GM19193 (cell line): ENCODE measurements around the gene JUNB.

Experiments
- POLR2A ChIP-seq: IDR thresholded peaks from 4 replicates; pipeline ENCODE4 v1.6.1; 2011; ENCODE audit not compliant: insufficient read depth, insufficient read length; ENCODE audit errors: extremely low read depth

The JUNB gene

GRCh38 chr19:12767666-12768065 lies 23.6 kb upstream of the JUNB start:
- TF ChIP-seq POLR2A, result no peak

- TF ChIP-seq POLR2A, result peak; percentile 24
Observed at GRCh38 chr19:12769689-12770088, 21.6 kb upstream of the JUNB start.

- TF ChIP-seq POLR2A, result no peak
Observed at GRCh38 chr19:12770922-12771321, 20.4 kb upstream of the JUNB start.

GRCh38 chr19:12772323-12772722 lies 19.0 kb upstream of the JUNB start:
- no peak for TF ChIP-seq POLR2A

GRCh38 chr19:12773571-12773970 lies 17.7 kb upstream of the JUNB start:
- TF ChIP-seq POLR2A, result no peak

GRCh38 chr19:12774588-12775555 lies 16.4 kb upstream of the JUNB start, which contains the start of gene HOOK2:
Gene HOOK2 (minus strand): TSS chr19:12775552. CDS start chr19:12775449, 103 bp downstream.
- no peak for TF ChIP-seq POLR2A

GRCh38 chr19:12777217-12778016 lies 13.9 kb upstream of the JUNB start:
- no peak for TF ChIP-seq POLR2A

GRCh38 chr19:12778017-12778904 lies 13.0 kb upstream of the JUNB start:
- TF ChIP-seq POLR2A, result peak; percentile 60

GRCh38 chr19:12778905-12779161 lies 12.5 kb upstream of the JUNB start:
- TF ChIP-seq POLR2A, result no peak

GRCh38 chr19:12779162-12779993 lies 11.9 kb upstream of the JUNB start:
- no peak for TF ChIP-seq POLR2A

- no peak for TF ChIP-seq POLR2A
Observed at GRCh38 chr19:12782174-12782423, 9.2 kb upstream of the JUNB start.

GRCh38 chr19:12782424-12783290 lies 8.6 kb upstream of the JUNB start:
- TF ChIP-seq POLR2A, result no peak

GRCh38 chr19:12783291-12783848 lies 7.9 kb upstream of the JUNB start:
- TF ChIP-seq POLR2A, result peak; percentile 16

- no peak for TF ChIP-seq POLR2A
Observed at GRCh38 chr19:12783849-12784393, 7.4 kb upstream of the JUNB start.
